ENCODE results near the gene RBM25.

Gene RBM25

DNA sequence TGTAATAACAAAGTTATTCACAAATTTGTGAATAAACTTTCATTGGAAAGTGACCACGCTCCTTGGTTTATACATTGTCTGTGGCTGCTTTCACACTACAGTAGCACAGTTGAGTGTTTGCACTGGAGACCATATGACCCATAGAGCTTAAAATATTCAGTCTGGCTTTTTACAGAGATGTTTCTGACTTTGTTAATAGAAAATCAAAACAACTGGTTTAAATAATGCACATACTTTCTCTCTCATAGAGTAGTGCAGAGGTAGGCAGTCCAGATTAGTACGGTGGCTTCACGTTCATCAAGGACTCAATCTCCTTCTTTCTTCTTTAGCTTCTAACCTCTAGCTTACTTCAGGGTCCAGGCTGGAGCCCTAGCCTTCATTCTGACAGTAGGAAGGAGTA is 114.2 kb downstream of the RBM25 start:
- no peak for DNase-seq

- peak; percentile 38 for DNase-seq
Measured at GRCh38 chr14:73173092-73173735, 114.9 kb downstream of the RBM25 start.

Data from inflammatory macrophage treated with lipopolysaccharide for 4 hours (primary cell).